Activated CD4-positive, alpha-beta T cell treated with anti-CD3 and anti-CD28 coated beads, Interleukin-2, amount 10 ng/mL, durations not matched to agents 7 days and 5 days (primary cell): ENCODE measurements around the gene ZSWIM7. TPM values are rescaled to one million over a fixed set of nuclear protein-coding genes. Genes with fewer than 3 reads are reported as not detected.

Experiments used
- CTCF ChIA-PET: fragments of 350-600 bp; sonication (Branson Sonifier 250); formaldehyde crosslinking; loops from one replicate; lab custom pipeline; 2021; ENCODE audit warnings: antibody characterized with exemption; lab: Charles Lee
- POLR2A ChIA-PET: fragments of 350-600 bp; sonication (Branson Sonifier 250); formaldehyde crosslinking; loops from one replicate; lab custom pipeline; 2021; ENCODE audit warnings: antibody characterized with exemption; lab: Charles Lee
- DNase-seq: peaks from one replicate; pipeline ENCODE4 v3.0.0-alpha.2; 2020
- H3K27ac Mint-ChIP-seq: one replicate; pipeline ENCODE4 v1.8.0; 2021; ENCODE audit warnings: mild to moderate bottlenecking, moderate library complexity, mixed read lengths
- H3K27me3 Mint-ChIP-seq: one replicate; pipeline ENCODE4 v1.8.0; 2021; ENCODE audit warnings: mixed read lengths
- H3K36me3 Mint-ChIP-seq: one replicate; pipeline ENCODE4 v1.8.0; 2021; ENCODE audit warnings: low read depth, mixed read lengths
- H3K4me1 Mint-ChIP-seq: one replicate; pipeline ENCODE4 v1.8.0; 2021; ENCODE audit warnings: mixed read lengths
- H3K4me3 Mint-ChIP-seq: one replicate; pipeline ENCODE4 v1.8.0; 2021; ENCODE audit warnings: mild to moderate bottlenecking, moderate library complexity, mixed read lengths
- H3K9me3 Mint-ChIP-seq: one replicate; pipeline ENCODE4 v1.8.0; 2021; ENCODE audit warnings: mixed read lengths
- total RNA-seq, 2 experiments: library from RNA; stranded (reverse); gene quantifications; one replicate each; pipeline ENCODE4 v1.2.3, GENCODE V29; 2021

ZSWIM7 gene, protein sequence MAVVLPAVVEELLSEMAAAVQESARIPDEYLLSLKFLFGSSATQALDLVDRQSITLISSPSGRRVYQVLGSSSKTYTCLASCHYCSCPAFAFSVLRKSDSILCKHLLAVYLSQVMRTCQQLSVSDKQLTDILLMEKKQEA
- 10 to 100 TPM; 13.3 to 18.1 TPM for total RNA-seq

- ChIA-PET CTCF (interaction anchor here (0.7 to 3.0 kb wide), 6 partner anchors 14 to 215 kb away, joined by 3 to 14 read pairs (median 6); partner anchors contain the start of gene ADORA2B), POLR2A (no interaction called here)
- Mint-ChIP-seq H3K36me3 (peaks cover 41% of the 10 kb centered on the region), H3K9me3 (peaks cover 6% of the 10 kb centered on the region), H3K4me1 (peaks cover 33% of the 10 kb centered on the region), H3K4me3 (peak within 1 kb of the TSS; percentile 96), H3K27me3 (no peaks in the 10 kb centered on the region), H3K27ac (peak within 1 kb of the TSS; percentile 99)
- peak; percentile 93 for DNase-seq
Observed at GRCh38 chr17:15999141-15999973, at the start of gene ZSWIM7, which contains the start of gene TTC19. Gene ZSWIM7 (minus strand): TSS chr17:15999704. CDS start chr17:15999594, 110 bp downstream. Gene TTC19 (plus strand): TSS chr17:15999824. CDS start chr17:15999849, 25 bp downstream.

DNA sequence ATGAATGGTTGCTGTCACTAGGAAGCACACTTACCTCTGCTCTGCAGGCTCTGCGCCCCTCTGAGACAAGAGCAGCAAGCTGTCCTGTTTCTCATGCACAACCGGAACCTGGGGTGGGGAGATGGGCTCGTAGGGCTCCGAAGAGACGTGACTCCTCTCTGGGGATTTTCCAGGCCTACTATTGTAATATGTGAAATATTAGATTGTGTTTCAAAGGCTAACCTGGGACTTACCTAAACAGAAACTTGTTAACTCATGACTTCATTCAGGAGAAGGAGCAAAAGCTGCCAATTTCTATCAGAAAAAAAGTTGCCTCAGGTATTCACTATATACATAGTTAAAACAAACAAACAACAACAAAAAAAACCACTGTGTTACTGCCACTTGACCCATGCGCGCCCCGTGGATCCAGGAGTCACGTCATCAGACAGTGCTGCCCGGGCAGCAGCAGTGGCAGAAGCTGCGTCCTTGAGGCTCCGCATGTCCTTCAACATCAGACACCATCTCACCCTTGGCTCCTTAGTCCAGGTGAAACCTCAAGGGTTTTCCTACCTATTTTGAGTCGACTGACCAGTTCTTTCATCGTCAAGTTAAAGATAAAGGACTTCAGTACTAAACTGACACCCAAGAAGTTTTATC lies 49.4 kb upstream of the ZSWIM7 start:
- DNase-seq: no peak
- H3K4me3 Mint-ChIP-seq: no peak overlapping the region
- POLR2A ChIA-PET: no interaction called here
- CTCF ChIA-PET: no interaction called here
- H3K27ac Mint-ChIP-seq: no peak overlapping the region
- peaks cover 17% of the 10 kb centered on the region for H3K4me1 Mint-ChIP-seq
- H3K27me3 Mint-ChIP-seq: no peaks in the 10 kb centered on the region
- H3K9me3 Mint-ChIP-seq: no peaks in the 10 kb centered on the region
- H3K36me3 Mint-ChIP-seq: peaks cover 67% of the 10 kb centered on the region

- no peak for DNase-seq
- no peak overlapping the region for H3K27ac Mint-ChIP-seq
- H3K4me3 Mint-ChIP-seq: no peak overlapping the region
- ChIA-PET POLR2A (interaction anchor here (0.6 kb wide), 1 partner anchor 559 kb away, joined by 3 read pairs; no protein-coding TSS in a partner anchor), CTCF (interaction anchor here (1.3 kb wide), 1 partner anchor 24 kb away, joined by 3 read pairs; no protein-coding TSS in a partner anchor)
- H3K27me3 Mint-ChIP-seq: no peaks in the 10 kb centered on the region
- peaks cover 65% of the 10 kb centered on the region for H3K36me3 Mint-ChIP-seq
- H3K4me1 Mint-ChIP-seq: peaks cover 17% of the 10 kb centered on the region
- no peaks in the 10 kb centered on the region for H3K9me3 Mint-ChIP-seq
Observed at GRCh38 chr17:16046966-16047365, 47.5 kb upstream of the ZSWIM7 start.

- POLR2A ChIA-PET: no interaction called here
- H3K36me3 Mint-ChIP-seq: peaks cover 64% of the 10 kb centered on the region
- no peak overlapping the region for H3K27ac Mint-ChIP-seq
- CTCF ChIA-PET: no interaction called here
- no peaks in the 10 kb centered on the region for H3K27me3 Mint-ChIP-seq
- no peaks in the 10 kb centered on the region for H3K9me3 Mint-ChIP-seq
- peaks cover 14% of the 10 kb centered on the region for H3K4me1 Mint-ChIP-seq
- H3K4me3 Mint-ChIP-seq: no peak overlapping the region
- no peak for DNase-seq
Observed at GRCh38 chr17:16044487-16044886, 45.0 kb upstream of the ZSWIM7 start.

DNA sequence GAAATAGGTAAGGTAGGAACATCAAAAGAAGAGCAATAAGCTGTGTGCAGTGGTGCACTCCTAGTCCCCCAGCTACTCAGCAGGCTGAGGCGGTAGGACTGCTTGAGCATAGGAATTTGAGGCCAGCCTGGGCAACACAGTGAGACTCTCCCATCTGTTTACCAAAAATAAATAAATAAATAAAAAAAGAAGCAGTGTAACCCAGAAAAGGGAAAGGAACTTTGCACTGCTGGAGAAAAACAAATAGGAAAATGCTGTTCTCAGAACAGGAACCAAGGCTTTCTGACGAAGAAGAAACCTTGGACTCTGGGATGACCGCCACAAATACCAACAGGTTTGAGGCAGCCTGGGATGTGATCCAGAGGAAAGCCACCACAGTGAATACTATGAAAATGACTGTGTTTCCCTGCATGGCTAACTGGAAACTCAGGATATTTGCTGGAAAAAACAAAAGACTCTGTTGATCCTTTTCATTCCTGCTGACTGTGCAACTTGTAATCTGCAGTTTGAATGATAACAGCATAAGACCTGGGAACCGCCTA lies 41.3 kb upstream of the ZSWIM7 start:
- H3K27ac Mint-ChIP-seq: no peak overlapping the region
- H3K27me3 Mint-ChIP-seq: no peaks in the 10 kb centered on the region
- DNase-seq: no peak
- peaks cover 3% of the 10 kb centered on the region for H3K4me1 Mint-ChIP-seq
- ChIA-PET POLR2A (no interaction called here), CTCF (interaction anchor here (0.7 kb wide), 1 partner anchor 9 kb away, joined by 3 read pairs; no protein-coding TSS in a partner anchor)
- no peaks in the 10 kb centered on the region for H3K9me3 Mint-ChIP-seq
- no peak overlapping the region for H3K4me3 Mint-ChIP-seq
- peaks cover 68% of the 10 kb centered on the region for H3K36me3 Mint-ChIP-seq

- H3K27ac Mint-ChIP-seq: peak overlapping the region; percentile 5
- peaks cover 11% of the 10 kb centered on the region for H3K4me1 Mint-ChIP-seq
- peaks cover 67% of the 10 kb centered on the region for H3K36me3 Mint-ChIP-seq
- no peaks in the 10 kb centered on the region for H3K27me3 Mint-ChIP-seq
- H3K4me3 Mint-ChIP-seq: no peak overlapping the region
- no peaks in the 10 kb centered on the region for H3K9me3 Mint-ChIP-seq
- ChIA-PET CTCF (interaction anchor here (0.5 kb wide), 1 partner anchor 111 kb away, joined by 3 read pairs; no protein-coding TSS in a partner anchor), POLR2A (no interaction called here)
- no peak for DNase-seq
Observed at GRCh38 chr17:16037636-16038035, 38.1 kb upstream of the ZSWIM7 start.

GRCh38 chr17:16036261-16036660 lies 36.8 kb upstream of the ZSWIM7 start:
- Mint-ChIP-seq H3K4me1 (peaks cover 11% of the 10 kb centered on the region), H3K9me3 (no peaks in the 10 kb centered on the region), H3K27me3 (no peaks in the 10 kb centered on the region), H3K36me3 (peaks cover 70% of the 10 kb centered on the region), H3K27ac (no peak overlapping the region), H3K4me3 (no peak overlapping the region)
- no peak for DNase-seq
- ChIA-PET POLR2A (no interaction called here), CTCF (no interaction called here)

DNA sequence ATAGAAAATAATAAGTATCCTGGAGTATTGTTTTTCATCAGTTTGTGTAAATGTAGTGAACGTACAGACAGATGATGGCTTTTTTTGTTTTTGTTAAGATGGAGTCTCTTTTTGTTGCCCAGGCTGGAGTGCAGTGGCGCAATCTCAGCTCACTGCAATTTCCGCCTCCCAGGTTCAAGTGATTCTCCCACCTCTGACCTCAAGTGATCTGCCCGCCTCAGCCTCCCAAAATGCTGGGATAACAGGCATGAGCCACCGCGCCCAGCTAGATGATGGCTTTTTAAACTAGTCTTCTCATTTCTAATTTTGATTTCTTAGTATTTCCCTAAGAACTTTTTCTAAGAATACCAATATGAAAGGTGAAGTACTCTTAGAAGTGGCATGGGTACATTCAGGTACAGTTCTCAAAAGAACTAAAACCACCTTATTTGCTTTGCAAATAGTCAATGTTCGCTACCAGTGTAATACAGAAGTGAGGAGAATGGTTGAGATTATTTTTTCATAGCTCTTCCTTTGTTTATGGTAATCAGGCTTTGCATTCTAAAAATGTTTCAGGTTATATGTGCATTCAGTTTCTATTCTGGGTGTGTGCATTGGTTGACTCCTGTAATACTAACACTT lies 34.3 kb upstream of the ZSWIM7 start:
- Mint-ChIP-seq H3K36me3 (peaks cover 77% of the 10 kb centered on the region), H3K4me3 (no peak overlapping the region), H3K27ac (no peak overlapping the region), H3K9me3 (no peaks in the 10 kb centered on the region), H3K4me1 (peaks cover 12% of the 10 kb centered on the region), H3K27me3 (no peaks in the 10 kb centered on the region)
- CTCF ChIA-PET: no interaction called here
- no peak for DNase-seq
- POLR2A ChIA-PET: no interaction called here

GRCh38 chr17:16027708-16028584 lies 28.4 kb upstream of the ZSWIM7 start:
- Mint-ChIP-seq H3K36me3 (peaks cover 80% of the 10 kb centered on the region), H3K9me3 (no peaks in the 10 kb centered on the region), H3K4me3 (no peak overlapping the region), H3K27ac (peak overlapping the region; percentile 84), H3K27me3 (no peaks in the 10 kb centered on the region), H3K4me1 (peaks cover 18% of the 10 kb centered on the region)
- POLR2A ChIA-PET: no interaction called here
- CTCF ChIA-PET: interaction anchor here (1.2 kb wide), 1 partner anchor 18 kb away, joined by 5 read pairs; no protein-coding TSS in a partner anchor
- peak; percentile 40 for DNase-seq

DNA sequence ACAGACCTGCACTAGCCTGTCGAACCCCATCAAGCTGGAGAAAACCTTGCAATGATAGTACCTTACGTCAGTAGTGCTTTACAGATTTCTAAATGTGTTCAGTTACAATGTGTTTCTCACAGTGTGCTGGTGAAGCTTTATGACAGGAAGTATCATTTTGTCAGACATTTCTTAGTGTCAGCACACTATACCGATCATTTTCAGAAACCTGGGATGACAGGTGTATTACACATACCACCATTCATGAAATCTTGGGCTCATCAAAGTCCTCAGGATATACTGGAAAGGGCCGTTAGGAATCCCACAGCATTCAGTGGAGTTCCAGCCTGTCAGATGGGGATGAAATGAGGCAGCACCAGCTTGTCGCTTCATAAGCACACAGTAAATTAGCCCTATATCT lies 27.4 kb upstream of the ZSWIM7 start:
- ChIA-PET CTCF (interaction anchor here (0.8 to 1.2 kb wide), 3 partner anchors 17 to 24 kb away, joined by 3 to 5 read pairs (median 3); no protein-coding TSS in a partner anchor), POLR2A (no interaction called here)
- H3K27me3 Mint-ChIP-seq: no peaks in the 10 kb centered on the region
- peaks cover 18% of the 10 kb centered on the region for H3K4me1 Mint-ChIP-seq
- no peak for DNase-seq
- H3K36me3 Mint-ChIP-seq: peaks cover 72% of the 10 kb centered on the region
- H3K9me3 Mint-ChIP-seq: no peaks in the 10 kb centered on the region
- no peak overlapping the region for H3K27ac Mint-ChIP-seq
- H3K4me3 Mint-ChIP-seq: no peak overlapping the region

DNA sequence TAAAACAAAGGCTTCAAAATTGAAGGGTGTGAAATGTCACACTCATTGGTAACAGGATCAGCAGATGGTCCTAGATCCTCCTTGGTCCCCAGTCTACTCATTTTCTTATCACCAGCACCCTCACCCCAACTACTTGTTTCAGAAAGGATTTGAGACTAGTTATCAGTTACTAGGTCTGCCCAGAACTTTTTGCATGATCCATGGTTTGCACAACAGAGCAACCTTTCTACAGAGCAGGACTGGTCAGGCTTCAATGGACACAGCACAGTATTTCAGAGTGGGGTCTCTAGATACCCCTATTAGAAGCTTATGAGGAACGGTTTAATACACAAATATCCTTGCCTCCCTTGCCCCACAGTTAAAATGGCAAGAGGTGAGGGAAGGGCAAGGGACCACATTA lies 25.7 kb upstream of the ZSWIM7 start:
- Mint-ChIP-seq H3K27ac (no peak overlapping the region), H3K9me3 (no peaks in the 10 kb centered on the region), H3K27me3 (no peaks in the 10 kb centered on the region), H3K4me1 (peaks cover 18% of the 10 kb centered on the region), H3K4me3 (no peak overlapping the region), H3K36me3 (peaks cover 67% of the 10 kb centered on the region)
- ChIA-PET POLR2A (interaction anchor here (0.7 kb wide), 1 partner anchor 820 kb away, joined by 3 read pairs; no protein-coding TSS in a partner anchor), CTCF (interaction anchor here (1.2 kb wide), 1 partner anchor 20 kb away, joined by 3 read pairs; no protein-coding TSS in a partner anchor)
- DNase-seq: no peak
